Right lobe of liver (tissue), 6 donors: ENCODE data around the gene TMEFF2. TPM values are rescaled to one million over a fixed set of nuclear protein-coding genes. Genes with fewer than 3 reads are reported as not detected.
A peak's percentile ranks its signal among the peaks of the same experiment; 100 is the strongest.

Source experiments
- ATAC-seq, 4 donors: fragments of 200-7000 bp; cut with Tn5 transposase; one replicate each; pipeline ENCODE4 v1.9.1; 2020; ENCODE audit warnings: mild to moderate bottlenecking in 4 of 4, moderate library complexity in 4 of 4
- DNase-seq, 3 donors: peaks; one replicate each; pipeline ENCODE4 v3.0.0-alpha.2; 2020
- H3K27ac ChIP-seq, 3 donors: fragments of 200-600 bp; one replicate each; pipeline ENCODE4 v1.8.0; 2022
- H3K27me3 ChIP-seq, 2 donors: fragments of 200-600 bp; one replicate each; pipeline ENCODE4 v1.8.0; 2022
- H3K36me3 ChIP-seq, 4 donors: fragments of 200-600 bp; sonication (generic) in 1 of 4; one replicate each; pipeline versions ENCODE4 v1.5.1 to v1.8.0; 2017 to 2022; ENCODE audit warnings: control low read depth in 1 of 4
- H3K4me1 ChIP-seq, 4 donors: fragments of 200-600 bp; sonication (generic) in 1 of 4; one replicate each; pipeline versions ENCODE4 v1.5.1 to v1.8.0; 2017 to 2022; ENCODE audit warnings: control low read depth in 1 of 4
- H3K4me3 ChIP-seq, 3 donors: fragments of 200-600 bp; one replicate each; pipeline ENCODE4 v1.8.0; 2022
- H3K9me3 ChIP-seq, 4 donors: fragments of 200-600 bp; sonication (generic) in 1 of 4; one replicate each; pipeline versions ENCODE4 v1.5.1 to v1.8.0; 2017 to 2022; ENCODE audit warnings: control low read depth in 1 of 4
- CTCF ChIP-seq, 4 donors: fragments of 200-600 bp in 3 of 4; fragments of 450-650 bp in 1 of 4; IDR thresholded peaks; one replicate each; pipeline versions ENCODE4 v1.5.1 to v1.8.0; 2016 to 2022; ENCODE audit warnings: antibody characterized with exemption in 4 of 4, mild to moderate bottlenecking in 2 of 4
- POLR2A ChIP-seq: fragments of 450-650 bp; IDR thresholded peaks from one replicate; pipeline ENCODE4 v1.6.1; 2017; ENCODE audit warnings: antibody characterized with exemption, mild to moderate bottlenecking
- WGBS: methylation state at CpG from one replicate; pipeline ENCODE4 v1.1.6; 2018; ENCODE audit warnings: low coverage, low lambda C conversion rate; ENCODE audit not compliant: insufficient coverage; ENCODE audit errors: missing lambda C conversion rate; 5-methylcytosine and 5-hydroxymethylcytosine counted together
- intact Hi-C, 2 donors: fragments of 100-400 bp; cut with DNase I; formaldehyde crosslinking; loops; one replicate each; pipeline versions ENCODE4 v1.11.2 to v1.14.1; 2022
- total RNA-seq, 6 experiments: library from RNA; depleted of rRNA in 2 of 6; stranded (reverse); fragments of >200 nt in 2 of 6; fragmentation: NEBNext Ultra II Directional in 3 of 6; extraction: Animal tissue kit (Norgen Biotek cat#: 25700) in 3 of 6; gene quantifications; one replicate each; pipeline versions ENCODE4 v1.1.0 to v1.2.4, GENCODE V29; 2016 to 2023
- donor health status: DM: no; HTN: yes; CAD: no.
- donor health status: DM: no; HTN: no; CAD: no.
- donor health status: DM: no; HTN: no; CAD: no.
- donor health status: DM: no; HTN: yes; CAD: no.
- donor health status: DM: no; HTN: yes; CAD: no.

TMEFF2 gene
- total RNA-seq, 6 experiments from 2014 or later = not detected

DNA sequence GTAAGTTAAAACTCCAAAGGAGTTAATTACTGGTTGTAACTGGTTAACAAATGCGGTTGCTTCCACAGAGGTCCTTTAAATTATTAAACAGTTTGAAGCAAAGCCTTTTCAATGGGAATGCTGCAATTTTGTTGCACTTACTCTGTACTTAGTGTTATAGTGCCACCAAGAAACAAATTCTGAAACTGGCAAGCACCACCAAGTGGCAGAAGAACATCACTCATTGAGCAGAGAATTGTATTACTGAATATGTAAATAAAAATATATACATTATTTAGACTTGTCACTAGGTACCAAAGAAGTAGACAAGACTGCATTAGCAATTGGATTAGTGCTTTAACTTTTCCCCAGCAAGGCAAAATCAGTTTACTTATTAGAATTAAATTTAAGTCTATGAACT lies 2.6 kb upstream of the TMEFF2 start:
- WGBS = 57% methylated on average over 1 of the region's 1 CpG
- peaks cover 0 to 20% (median 6%) of the 10 kb centered on the region in 4 donors for H3K4me1 ChIP-seq

DNA sequence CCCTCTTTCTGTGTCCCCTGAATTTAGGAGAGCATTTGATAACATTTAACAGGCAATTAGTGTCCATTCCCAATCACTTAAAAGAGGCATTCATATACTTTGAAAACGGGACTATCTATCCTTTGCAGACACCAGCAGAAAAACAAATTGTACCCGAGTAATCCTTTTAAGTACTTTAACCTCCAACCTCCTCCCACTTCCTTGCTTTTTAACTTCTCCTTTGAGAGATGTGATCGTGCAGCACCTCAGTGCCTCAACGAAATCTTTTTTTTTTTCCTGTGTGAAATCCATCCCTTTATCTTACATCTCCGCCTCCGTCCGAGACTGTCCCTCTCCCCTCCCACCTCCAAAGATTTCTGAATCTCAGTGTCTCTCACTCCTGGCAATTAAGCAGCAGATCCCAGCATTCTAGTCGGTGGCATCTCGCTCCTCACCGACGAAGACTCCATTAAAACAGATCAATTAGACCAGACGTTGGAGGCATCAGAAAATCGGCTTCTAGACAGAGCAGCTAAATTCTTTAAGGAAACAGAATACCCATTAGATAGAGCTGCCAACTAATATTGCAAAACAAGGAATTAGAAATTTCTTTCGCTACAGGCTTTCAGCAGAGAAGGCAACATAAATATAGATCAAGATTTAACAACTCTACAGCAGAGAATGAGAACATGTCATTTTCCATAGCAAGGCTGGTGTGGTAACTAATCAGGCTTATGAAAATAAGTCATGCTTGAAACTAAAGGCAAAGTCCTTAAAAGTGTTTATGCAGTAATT lies 1.9 kb upstream of the TMEFF2 start:
- peaks cover 5 to 27% of the 10 kb centered on the region in 2 donors for H3K27me3 ChIP-seq
- TF ChIP-seq POLR2A (no peak), CTCF (IDR thresholded peaks at IDR 0.05) (no peak)
- H3K36me3 ChIP-seq = no peaks in the 10 kb centered on the region
- intact Hi-C loops = no loop called here
- WGBS = 10% methylated on average over 14 of the region's 14 CpGs
- peak overlapping the region in 1 of 3 donors; percentile 39 for H3K4me3 ChIP-seq
- DNase-seq (no peak), ATAC-seq (no peak)
- H3K9me3 ChIP-seq = no peaks in the 10 kb centered on the region
- H3K27ac ChIP-seq = no peak overlapping the region
- peaks cover 0 to 20% (median 6%) of the 10 kb centered on the region in 4 donors for H3K4me1 ChIP-seq

More for the DNA sequence above, 2.6 kb upstream of the TMEFF2 start:
- H3K9me3 ChIP-seq = no peaks in the 10 kb centered on the region
- no peak overlapping the region for H3K4me3 ChIP-seq
- H3K27ac ChIP-seq = no peak overlapping the region
- ATAC-seq (no peak), DNase-seq (no peak)
- intact Hi-C loops = no loop called here
- peaks cover 5 to 26% of the 10 kb centered on the region in 2 donors for H3K27me3 ChIP-seq
- TF ChIP-seq CTCF (IDR thresholded peaks at IDR 0.05) = no peak
- no peak for TF ChIP-seq POLR2A
- H3K36me3 ChIP-seq = no peaks in the 10 kb centered on the region

DNA sequence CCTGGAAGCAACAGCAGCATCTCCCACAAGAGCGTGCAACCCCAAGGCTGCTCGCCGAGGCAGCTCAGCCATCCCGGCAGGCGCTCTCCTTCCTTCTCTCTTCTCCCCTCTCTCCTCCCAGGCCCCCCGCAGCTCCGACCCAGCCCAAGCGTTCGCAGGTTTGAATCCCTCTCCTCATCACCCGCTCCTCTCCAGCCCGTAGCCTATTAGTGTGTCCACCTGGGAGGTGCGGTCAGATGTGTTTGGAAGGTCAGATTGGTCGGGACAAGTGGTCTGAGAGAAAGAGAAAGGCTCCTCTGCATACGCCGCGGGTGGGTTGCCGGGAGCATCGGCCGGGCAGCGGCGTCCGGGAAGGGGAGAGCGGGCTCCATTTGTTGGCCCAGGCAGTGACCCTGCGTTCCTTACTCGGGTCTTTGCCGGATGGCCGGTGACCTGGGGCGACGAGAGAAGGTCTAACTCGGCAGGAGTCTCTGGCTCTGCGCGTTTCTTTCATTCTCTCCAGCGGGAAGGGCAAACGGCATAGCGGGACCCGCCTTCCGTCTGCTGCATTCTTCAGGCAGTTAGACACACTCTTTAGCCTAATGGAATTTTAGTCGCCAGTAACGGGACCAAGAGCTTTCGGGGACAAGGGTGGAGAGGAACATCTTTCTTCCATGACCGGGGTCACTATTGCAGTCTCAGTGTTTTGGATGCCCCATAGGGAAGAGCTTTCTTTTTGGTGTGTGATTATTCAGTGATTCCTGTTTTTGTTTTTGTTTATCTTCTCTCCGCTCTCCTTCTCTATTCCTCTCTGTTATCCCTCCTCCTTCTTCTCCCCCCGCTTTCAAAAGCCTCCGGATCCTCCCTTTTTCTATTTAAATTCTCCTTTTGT lies 1.1 kb upstream of the TMEFF2 start:
- DNase-seq (peak in 2 of 3 donors; percentile 21 to 35), ATAC-seq (peak; percentile 46 to 54 (median 50))
- intact Hi-C loops = no loop called here
- Histone ChIP-seq H3K36me3 (no peaks in the 10 kb centered on the region), H3K27me3 (peaks cover 5 to 31% of the 10 kb centered on the region in 2 donors), H3K27ac (no peak overlapping the region), H3K4me3 (peak overlapping the region; percentile 28 to 39 (median 37)), H3K9me3 (no peaks in the 10 kb centered on the region), H3K4me1 (peaks cover 0 to 20% (median 6%) of the 10 kb centered on the region in 4 donors)
- 0% methylated on average over 11 of the region's 44 CpGs for WGBS
- no peak for TF ChIP-seq POLR2A
- no peak for TF ChIP-seq CTCF (IDR thresholded peaks at IDR 0.05)

- DNase-seq = peak in 2 of 3 donors; percentile 21 to 36
- TF ChIP-seq CTCF (IDR thresholded peaks at IDR 0.05) = no peak
- no peak for TF ChIP-seq POLR2A
- intact Hi-C loops = no loop called here
- peak; percentile 30 to 45 (median 38) for ATAC-seq
- H3K4me1 ChIP-seq = peaks cover 0 to 20% (median 6%) of the 10 kb centered on the region in 4 donors
- WGBS = 0% methylated on average over 5 of the region's 48 CpGs
- H3K27me3 ChIP-seq = peaks cover 5 to 31% of the 10 kb centered on the region in 2 donors
- no peaks in the 10 kb centered on the region for H3K36me3 ChIP-seq
- H3K4me3 ChIP-seq = no peak overlapping the region
- no peaks in the 10 kb centered on the region for H3K9me3 ChIP-seq
- H3K27ac ChIP-seq = no peak overlapping the region
Measured at GRCh38 chr2:192194265-192194865, 368 bp downstream of the TMEFF2 start.
